SIG-M5 (cell line): Measurements from ENCODE around the gene SMAD3.
"Not testable (repeated sequence)": the region's sequence is repeated elsewhere in the genome, so short reads cannot be mapped to it uniquely, and the experiment has no call there.

Source experiments
- DNase-seq: peaks from one replicate; lab custom pipeline; 2025; lab: John Stamatoyannopoulos, UW

SMAD3 gene

DNA sequence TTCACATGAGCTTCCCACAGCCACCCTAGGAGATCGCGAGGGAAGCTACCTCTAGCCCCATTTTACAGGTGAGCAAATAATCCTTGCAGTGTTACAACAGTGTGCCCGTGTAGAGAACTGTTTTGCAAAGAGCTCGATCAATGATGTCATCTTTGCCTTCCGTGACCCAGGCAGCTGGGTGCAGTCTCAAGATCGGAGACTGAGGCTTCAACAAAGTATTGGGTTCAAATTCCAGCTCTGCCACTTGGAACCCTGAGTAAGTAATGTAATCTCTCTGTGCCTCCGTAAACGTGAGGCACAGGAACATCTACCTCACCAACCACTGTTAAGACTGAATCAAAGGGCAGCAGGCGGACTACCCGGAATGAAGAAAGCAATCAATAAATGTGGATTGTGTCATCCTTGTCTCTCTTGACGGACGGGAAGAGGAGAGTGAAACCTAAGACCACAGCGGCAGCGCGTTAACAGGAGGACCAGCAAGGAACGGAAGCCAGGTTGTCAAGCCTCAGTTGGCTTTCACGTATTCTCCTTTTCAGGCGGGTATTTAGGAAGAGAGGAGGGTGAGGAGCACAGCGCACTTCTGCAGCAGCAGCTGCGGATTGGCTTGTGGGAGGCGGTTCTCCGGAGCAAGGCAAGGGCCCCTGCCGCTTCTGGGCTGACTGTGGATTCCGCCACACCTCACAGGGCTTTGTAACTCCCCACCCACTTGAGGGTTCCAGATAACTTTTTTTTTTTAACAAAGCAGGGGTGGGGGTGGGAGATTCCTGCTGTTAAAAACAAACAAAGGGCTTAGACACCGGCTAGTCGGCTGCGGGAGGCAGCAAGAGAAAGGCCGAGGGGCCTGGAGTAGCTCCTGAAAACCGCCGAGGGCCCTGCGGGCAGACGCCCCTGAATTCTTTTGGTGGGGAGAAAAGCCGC is 1.5 kb upstream of the SMAD3 start:
- DNase-seq = peak; percentile 26

DNA sequence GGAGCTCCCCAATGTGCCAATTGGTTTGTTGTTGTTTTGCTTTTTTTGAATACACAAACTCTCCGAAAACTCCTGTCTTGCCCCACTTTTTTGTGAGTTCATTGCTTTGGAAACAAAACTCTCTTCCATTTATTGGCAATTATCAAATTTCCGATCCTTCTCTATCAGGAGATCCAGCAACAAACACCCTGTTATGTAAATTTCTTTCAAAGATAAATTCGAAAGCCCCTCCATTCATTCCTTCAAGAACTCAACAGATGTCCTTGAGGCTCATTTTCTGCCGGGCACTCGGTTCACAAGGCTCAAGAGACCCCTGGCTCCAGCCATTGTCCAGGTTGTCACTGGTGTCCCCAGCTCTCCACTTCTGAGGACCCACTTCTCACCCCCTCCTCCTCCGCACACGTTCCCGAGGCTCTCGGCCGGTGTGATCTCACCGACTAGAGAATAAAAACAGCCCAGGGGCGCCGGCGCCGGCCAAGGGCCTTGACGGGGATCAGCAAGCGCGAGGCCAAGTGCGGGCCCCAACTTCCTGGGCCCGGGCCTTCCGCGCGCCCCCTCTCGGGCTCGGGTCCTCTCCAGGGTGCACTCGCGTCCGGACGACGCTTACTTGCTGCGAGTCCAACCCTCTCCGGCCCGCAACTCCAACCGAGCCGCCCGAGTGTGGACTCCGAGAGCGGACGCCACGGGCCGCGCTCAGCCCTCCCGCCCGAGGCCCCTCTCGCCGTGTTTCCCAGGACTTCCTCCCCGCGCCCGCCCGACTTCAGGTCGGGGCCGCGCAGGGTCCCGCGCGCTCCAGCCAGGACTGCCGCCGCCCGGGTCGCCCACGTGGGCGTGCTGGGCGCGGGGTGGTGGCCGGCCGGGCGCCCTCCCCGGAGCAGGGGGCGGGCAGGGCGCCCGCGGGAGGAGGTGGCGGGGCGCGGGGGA is 533 bp upstream of the SMAD3 start:
- DNase-seq = no peak

DNA sequence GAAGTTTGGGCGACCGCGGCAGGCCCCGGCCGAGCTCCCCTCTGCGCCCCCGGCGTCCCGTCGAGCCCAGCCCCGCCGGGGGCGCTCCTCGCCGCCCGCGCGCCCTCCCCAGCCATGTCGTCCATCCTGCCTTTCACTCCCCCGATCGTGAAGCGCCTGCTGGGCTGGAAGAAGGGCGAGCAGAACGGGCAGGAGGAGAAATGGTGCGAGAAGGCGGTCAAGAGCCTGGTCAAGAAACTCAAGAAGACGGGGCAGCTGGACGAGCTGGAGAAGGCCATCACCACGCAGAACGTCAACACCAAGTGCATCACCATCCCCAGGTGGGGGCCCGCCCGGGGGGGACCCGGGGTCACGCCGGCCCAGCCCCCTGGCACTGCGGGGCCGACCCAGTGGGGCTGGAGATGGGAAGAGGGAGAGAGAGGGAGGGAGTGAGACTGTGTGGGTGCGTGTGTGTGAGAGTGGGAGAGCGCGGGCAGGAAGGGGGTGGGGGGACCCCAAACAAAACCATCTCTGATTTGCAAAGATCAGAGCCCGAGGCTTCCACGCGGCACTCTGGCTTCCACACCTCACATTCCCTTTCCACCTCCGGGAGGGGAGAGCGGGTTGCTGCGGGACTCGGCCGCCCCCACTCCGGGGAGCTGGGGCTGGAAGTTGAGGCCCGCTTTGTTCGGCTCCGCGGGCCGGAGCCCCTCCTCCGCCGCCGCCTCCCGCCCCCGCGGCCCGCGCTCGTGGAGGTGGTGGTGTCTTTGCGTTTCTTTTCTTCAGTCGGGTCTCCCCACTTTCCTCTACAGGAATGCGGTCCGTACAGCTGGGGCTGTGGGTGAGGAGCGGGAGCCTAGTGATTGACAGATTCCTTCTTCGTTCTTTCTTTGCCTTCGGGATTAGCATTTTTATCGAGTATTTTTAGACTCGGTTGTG is 898 bp downstream of the SMAD3 start:
- DNase-seq = no peak

DNA sequence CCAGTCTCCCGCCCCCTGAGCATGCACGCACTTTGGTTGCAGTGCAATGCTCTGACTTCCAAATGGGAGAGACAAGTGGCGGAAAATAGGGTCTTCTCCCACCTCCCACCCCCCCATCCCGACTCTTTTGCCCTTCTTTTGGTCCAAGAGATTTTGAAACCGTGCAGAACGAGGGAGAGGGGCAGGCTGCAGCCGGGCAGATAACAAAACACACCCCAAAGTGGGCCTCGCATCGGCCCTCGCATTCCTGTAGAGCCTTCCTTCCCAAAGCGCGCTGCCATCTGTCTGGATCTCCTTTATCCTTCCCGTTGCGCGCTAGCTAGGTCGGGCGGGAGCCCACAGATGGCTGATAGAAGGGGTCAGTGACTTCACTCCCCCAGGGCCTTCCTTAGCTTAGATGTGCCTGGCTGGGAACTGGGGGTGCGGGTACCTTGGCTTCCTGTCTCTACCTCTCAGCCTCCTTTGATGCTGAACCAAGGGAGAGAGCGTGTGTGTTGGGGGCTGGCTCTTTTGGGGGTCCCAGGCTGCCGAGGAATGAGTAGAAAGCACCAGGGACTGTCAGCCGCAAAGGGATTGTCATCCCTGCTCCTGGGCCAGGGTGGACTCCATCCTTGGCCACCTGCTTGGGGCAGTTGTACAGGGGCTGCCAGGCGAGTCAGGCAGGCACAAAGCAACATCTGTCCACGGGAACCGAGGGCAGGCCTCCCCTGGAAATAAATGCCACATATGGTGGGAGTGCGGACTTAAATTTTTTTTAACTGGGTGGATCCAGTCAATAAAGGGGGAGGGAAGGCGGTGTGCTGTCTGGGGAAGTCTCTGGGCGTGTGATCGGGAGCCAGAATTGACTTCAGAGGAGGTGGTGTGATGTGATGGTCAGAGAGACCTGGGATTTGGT is 1.8 kb downstream of the SMAD3 start:
- no peak for DNase-seq

DNA sequence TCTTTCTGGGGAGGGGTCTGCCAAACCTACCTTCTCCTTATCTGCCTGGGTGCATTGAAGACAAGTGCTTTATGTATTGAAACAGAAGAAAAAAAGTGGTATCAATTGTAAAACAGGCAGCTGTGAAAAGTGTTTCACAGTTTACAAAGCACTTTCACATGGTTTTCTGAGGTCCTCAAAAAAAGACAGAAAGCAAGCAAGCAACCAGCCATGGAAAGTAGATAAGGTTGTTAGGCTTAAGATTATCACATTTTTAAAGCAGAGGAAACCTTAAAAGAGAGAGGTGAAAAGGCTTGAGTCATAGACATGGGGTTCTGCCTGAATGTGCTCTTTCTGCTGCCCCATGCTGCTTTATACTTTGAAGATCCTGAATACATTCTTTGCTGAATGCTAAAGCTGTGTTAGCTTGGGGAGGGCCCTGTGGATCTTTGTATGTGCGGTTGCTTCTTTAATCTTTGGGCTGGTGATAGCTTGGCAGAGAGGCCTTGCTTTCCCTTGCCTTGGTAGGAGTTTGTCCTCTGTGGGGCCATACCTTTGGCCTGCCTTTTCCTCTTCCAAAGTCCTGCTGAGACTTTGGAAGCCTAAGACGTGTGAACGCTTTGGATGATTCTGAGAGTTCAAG is 2.6 kb downstream of the SMAD3 start:
- no peak for DNase-seq

DNA sequence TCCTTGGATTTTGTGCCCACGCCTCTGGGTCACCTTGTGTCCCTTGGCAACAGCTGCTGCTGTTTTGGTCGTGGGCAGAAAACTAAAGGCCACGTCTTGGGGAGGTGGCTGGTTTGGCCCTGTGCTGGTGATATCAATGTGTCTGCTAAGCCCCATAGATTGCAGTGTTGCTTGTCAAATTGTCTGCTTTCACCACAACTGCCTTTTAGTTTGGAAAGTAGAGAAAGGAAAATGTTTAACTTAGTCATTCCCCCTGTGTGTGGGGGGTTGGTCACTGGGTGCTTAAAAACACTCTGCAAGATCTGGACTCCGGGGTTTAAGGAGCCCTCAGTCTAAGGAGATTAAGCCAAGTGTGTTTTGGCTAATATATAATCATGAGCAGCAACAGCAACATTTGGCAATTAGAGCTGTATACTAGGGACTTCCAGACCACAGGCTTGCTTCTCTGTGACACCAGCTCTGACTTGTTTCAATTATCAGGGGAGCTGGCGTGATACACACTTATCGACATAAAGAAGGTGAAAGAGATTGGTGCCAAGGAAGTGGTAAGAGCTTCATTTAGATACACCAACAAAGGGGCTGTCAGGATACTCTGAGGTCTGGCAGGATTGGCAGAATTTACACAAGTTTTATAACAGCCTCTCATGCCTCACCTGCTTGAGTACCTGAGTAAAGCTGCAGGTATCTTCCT is 3.5 kb downstream of the SMAD3 start:
- DNase-seq = no peak

DNA sequence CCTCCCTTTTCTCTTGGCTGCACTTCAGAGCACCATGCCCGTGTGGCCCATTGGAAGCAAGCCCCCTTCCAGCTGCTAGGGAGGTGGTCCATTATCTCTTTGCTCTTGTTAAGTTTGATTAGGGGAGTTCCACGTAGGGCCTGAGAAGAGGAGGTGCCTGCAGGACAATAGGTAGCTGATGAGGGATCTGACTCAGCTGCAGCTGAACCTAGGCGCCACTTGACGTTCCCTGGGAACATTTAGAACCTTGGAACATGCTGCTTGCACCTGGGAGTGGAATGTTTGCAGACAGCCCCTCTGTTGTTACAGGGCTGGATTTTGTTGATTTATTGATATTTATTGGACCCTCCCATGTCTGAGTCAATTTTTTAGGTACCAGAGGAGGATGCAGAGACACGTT is 4.7 kb downstream of the SMAD3 start:
- no peak for DNase-seq

DNA sequence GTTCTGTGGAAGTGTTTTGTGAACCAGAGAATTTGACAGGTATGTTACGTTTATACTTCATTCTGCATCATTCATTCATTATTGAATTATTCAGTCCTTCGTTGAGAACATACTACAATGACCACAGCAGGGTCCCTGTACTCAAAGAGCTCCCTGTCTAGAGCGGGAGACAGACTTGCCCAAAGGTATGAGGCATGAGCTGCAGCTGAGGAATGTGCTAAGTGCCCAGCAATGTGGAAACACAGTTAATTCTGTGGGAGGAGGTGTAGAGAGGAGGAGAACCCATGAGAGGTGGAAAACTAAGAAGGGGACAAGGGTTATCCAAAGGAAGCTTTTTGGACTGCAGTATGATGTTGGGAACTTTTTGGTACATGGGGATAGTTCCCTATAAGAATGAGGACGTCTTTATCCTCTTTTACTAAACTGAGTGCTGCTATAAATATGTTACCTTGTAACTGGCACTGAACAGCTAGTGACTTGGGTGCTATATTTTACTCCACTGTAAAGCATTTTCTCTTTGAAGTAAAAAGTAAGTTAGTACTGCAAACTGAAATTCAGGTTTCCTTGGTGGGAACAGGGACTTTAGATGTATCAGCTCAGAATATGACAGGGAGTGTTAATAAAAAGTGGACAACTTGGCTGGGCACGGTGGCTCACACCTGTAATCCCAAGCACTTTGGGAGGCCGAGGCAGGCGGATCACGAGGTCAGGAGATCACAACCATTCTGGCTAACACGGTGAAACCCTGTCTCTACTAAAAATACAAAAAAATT is 5.7 kb downstream of the SMAD3 start:
- no peak for DNase-seq

DNA sequence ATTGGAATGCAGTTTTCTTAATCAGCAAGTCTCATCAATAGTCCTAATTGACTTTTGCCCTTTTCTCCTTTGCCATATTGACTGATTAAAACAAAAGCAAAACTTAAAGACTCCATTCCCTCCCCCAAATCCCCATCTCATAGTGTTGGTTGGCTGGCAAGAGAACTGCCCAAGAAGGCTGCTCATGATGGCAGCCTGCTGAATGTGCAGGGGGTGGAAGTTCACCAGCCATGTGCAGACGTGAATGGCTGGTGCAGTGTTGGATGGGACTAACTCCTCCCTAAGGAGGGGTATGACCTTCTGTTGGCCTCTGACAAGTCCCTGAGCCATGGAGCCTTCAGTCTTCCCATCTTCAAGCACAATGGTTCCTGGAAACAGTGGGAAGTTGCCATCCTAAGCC is 7.0 kb downstream of the SMAD3 start:
- no peak for DNase-seq

DNA sequence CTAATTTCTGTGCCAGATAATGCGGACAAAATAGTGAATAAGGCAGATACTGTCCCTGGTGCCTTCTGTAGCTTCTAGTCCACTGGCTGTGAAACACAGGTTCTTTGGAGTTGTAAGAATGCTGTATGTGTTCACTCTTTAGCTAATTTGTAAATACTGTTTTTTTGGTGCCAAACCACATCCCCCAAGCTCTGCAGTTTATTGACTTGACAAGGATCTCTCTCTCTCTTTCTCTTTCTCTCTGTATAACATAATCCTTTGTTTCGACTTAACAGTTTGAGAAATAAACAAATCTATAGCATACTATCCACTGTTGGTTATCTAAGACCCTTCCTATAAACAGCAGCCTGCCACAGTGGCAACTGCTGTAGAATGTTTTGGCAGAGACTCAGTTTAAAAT is 7.6 kb downstream of the SMAD3 start:
- DNase-seq = no peak

DNA sequence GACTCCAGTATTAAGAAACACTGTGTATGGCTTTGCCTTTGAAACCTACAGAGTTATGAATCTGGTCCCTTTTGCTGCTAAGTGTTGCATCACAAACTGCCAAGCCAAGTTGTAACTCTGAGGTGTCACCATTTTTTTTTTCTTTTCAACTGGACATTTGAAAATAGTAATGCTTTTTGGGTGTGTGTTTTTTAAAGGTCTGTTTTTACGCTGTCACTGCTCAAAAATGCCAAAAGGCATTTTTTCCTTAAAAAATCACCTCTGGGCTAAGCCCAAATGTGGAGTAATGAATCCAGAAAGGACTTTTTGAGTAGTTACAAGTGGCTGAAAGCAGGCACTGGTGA is 9.5 kb downstream of the SMAD3 start:
- no peak for DNase-seq

DNA sequence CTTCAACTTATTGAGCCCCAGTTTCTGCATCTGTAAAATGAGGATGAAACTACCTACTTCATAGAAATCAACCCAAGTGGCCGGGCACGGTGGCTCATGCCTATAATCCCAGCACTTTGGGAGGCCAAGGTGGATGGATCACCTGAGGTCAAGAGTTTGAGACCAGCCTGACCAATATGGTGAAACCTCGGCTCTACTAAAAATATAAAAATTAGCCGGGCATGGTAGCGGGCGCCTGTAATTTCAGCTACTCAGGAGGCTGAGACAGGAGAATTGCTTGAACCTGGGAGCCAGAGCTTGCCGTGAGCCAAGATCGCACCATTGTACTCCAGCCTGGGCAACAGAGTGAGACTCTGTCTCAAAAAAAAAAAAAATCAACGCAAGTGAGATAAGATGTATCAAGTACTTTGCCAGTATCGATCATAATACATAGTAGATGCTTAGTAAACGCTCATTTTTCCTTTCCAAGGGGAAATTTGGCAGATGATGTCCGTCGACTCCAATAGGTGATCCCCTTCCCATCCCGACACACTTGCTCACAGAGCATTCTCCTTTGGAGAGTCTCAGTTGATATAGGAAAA is 10.2 kb downstream of the SMAD3 start:
- DNase-seq = not testable (repeated sequence)

DNA sequence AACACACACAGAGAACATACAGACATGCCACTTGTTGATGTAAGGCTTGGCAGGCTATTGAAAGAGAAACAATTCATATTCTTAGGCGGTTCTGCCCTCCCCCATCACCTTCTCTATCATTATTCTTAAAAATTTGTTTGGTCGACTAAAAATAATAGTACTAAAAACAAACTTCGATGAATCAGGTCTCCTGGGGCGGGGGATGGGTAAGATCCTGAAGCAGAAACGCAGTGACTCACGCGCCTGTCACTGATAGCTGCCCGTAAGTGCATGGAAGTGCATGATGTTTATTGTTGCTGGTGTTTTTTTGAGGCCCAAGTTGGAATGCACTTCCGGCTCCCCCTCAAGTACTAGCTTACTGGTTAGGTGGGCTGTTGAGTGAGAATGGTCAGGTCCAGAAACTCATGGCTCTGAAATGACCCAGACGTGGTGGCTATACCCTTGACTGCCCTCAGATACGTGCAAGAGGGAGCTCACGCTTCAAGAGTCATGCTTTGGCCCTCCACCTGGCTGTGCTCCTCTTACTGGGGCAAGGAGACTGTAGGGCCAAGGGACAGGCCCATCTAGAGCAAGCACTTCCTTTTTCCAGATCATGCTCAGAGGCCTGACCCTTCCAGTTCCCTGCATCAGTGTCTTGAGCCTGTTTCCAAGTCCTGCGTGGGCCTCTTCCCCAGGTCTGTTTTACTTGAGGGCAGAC is 10.9 kb downstream of the SMAD3 start:
- DNase-seq = no peak

DNA sequence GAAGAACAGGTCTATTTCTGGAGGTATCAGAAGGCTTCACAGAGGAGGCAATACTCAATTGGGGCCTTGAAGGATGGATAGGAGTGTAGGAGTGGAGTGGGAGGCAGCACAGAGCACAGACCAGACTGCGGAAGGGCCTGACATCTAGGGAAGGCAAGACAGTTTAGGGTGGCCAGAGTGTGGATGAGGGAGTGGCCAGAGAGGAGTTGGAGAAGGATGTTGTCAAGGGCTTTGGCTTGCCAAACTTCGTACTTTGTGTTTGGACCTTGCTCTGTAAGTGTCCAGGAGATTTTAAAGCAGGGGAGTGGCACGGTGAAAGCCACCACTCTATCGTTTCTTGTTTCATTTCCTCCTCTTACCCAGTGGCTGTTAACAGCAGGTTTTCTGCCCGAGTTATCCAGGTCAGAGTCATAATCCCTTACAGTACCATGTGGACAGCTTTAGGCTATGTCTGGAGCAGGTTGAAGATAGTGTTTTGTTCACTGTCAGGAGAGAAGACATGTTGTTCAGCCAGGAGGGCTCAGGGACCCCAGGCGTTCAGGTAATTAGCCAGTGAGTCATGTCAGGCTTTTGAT is 12.3 kb downstream of the SMAD3 start:
- DNase-seq = no peak

DNA sequence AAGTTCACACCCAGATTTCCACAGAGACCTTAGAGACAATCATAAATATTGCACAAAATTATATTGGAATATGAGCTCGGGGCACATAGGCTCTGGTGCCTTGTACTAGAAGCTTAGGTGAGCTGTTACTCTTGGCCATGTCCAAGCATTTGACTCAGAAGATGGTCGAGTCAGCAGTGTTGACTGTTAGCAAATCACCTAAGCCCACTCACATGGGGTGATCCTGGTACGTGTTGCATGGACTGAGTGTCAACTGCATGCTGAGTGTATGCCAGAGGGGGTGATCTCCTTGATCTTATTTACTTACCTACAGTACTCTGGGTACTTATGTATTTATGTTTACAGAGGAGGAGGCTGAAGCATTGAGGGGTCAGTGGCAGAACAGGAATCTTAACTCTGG is 14.0 kb downstream of the SMAD3 start:
- DNase-seq = no peak

DNA sequence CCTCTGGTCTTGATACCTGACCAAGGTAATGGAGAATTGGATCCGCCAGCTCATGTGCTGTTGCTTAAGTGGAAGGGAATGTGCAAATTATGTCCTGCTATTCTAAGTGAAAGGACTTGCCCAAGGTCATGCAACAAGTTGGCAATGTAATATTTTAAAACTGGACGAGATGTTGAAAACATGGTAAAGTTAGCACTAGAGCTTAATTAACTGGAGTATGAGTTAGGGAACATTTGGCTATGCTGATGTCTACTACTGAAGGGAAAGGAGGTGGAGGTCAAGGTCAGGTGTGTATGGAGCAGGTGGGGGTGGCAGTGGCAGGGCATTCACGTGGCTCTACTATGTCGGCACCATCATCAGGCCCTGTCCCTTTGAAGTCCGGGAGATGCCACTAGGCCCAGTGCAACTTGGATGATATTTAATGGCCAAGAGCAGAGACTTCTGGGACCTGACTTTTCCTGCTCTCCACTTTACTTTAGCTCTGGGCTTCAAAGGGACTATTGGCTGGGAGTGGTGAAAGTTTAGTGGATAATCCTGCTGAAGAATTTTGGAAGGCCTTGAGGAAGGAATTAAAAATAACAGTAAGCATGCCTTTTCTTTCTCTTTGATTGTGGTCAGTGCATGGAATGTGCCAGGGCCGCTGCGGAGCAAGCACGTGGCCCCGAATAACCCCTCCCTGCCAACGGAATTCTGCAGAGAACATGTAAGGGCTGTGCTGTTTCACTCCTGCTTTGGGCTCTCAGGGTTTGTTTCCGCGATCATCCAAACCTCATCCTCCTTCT is 14.9 kb downstream of the SMAD3 start:
- DNase-seq = no peak

DNA sequence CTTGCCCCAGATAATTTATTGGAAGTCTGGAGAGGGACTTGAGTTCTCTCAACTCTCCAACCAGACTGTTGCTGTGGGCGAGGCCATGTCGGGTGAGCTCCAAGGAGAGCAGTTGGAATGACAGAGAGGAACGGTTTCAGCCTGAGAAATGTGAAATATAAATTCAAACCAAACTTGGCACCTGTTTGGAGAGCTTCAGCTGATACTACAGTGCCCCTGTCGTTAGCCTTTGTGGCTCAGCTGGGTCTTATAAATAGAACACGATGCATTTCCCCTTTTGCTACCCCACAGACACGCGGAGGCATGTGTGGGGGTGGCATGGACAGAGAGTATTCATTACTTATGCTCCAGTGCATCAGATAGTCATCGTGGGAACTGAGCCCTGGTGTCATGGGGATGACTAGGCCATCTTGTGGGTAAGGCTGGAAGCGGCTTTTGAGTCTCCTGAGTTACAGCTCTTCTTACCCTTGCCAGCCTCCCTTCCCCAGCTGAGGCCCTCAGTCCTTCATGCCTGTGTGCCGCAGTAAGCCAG is 15.6 kb downstream of the SMAD3 start:
- peak; percentile 59 for DNase-seq
